T47D (cell line): ENCODE results near the gene KCNMA1.

Source experiments
- DNase-seq, 2 experiments: peaks; one replicate each; pipeline versions ENCODE4 v3.0.0 to v3.0.0-alpha.2; 2011 to 2012; ENCODE audit warnings: low read depth in 1 of 2, low spot score in 1 of 2
- JUND ChIP-seq: IDR thresholded peaks from 2 replicates; pipeline ENCODE4 v1.6.1; 2012; ENCODE audit warnings: low read depth
- in situ Hi-C: cut with HindIII; loops from 2 replicates; pipeline ENCODE4 v1.10.0; 2016; ENCODE audit warnings: low sequenced_read_pairs, low pct_unique_long_range_greater_than_20kb

Gene KCNMA1

DNA sequence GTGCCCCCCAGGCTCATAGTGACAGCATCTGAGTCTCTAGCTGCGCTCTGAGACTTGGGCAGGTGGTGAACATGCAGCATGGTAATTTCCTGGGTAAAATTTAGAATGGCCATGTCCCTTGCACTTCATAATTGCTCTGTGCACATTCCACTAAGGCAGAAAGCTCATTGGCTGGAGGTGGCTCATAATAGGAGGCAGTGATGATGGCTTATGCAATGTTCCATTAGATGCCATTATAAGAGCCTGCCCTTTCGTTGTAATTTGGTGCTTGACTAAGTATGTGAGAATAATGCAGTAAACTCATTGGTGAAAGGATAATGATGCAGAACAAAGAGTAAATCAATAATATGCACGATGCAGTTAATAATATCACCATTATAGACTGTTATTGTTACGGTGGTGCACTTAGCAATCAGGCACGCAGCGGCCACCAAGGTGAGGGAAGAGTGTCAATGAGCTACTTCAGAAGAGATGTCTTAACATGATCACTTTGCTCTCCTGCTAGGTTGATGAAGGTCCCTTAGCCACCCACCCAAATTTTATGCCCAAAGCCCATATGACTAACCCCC is 545.9 kb downstream of the KCNMA1 start:
- no peak for TF ChIP-seq JUND
- in situ Hi-C loops, result no loop called here
- DNase-seq, result no peak

DNA sequence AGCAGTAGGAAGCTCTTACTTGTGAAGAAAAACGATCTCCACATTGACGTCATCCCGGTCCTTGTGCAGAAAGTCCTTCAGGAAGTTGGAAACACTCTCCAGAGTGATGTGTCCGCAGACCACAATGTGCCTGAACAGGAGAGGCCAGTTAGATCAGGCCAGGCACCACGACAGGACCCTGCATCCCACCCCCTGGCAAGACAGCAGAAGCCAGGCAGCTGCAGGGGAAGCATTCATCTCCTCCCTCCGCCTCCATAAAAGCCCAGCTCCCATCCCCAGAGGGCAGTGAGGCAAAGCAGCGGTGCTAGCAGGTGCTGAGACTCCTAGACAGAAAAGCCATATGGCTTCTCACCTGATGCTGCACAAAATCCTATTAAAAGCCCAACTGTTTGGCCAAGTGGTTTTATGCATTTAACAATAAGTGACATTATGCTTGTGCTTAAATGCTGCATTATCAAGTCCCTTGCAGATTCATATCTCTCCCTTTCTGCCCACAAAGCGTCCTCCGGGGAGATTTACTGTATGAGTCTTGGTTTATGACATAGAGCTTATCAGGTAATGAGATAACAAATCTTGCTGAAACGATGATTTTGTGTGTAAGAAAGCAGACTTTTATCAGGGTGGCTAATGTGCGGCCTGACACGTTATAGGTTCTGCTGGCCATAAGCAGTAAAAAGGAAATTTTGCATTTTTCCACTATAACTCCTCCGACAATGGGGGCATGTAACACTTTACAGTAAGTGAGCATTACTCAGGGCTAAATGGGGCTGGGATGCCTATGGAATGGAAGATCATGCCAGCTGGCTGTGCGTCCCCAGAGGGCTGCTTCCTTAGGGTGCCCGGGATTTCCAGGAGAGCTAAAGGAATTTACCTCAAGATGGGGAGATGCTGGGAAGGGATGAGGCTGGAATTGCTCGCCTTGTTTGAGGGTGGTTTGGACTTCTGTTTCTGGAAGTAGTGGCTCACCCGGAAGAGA is 546.9 kb downstream of the KCNMA1 start:
- DNase-seq, result no peak
- no peak for TF ChIP-seq JUND
- in situ Hi-C loops, result no loop called here

DNA sequence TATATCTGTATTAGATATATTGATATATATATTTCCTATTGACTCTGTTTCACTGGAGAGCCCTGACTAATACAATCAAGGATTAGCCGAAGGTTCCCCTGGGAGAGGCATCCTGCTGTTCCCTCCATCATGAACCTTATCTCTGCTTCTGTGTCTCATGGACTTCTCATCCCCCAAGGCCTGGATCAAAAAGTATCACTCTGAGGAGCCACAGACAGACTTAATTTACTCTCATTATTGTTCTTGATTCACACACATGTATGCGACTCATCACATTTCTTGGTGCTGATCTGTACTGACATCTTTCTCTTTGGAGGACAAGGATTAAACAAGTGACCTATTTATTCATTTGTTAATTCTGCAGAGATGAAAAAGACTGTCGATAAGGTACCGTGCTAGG is 550.2 kb downstream of the KCNMA1 start:
- DNase-seq, result no peak

GRCh38 chr10:77086081-77086480 is 551.5 kb downstream of the KCNMA1 start:
- in situ Hi-C loops, result no loop called here
- no peak for TF ChIP-seq JUND
- peak; percentile 18 to 26 for DNase-seq

More for the DNA sequence above, 550.2 kb downstream of the KCNMA1 start:
- in situ Hi-C loops, result no loop called here
- TF ChIP-seq JUND, result no peak

GRCh38 chr10:77085344-77085743 is 552.3 kb downstream of the KCNMA1 start:
- in situ Hi-C loops, result no loop called here

GRCh38 chr10:77084431-77085144 is 553.0 kb downstream of the KCNMA1 start:
- DNase-seq, result no peak
- in situ Hi-C loops, result no loop called here
- TF ChIP-seq JUND, result no peak

More at GRCh38 chr10:77085344-77085743, 552.3 kb downstream of the KCNMA1 start:
- TF ChIP-seq JUND, result no peak
- DNase-seq, result no peak

GRCh38 chr10:77082601-77083252 is 554.9 kb downstream of the KCNMA1 start:
- peak in 1 of 2 experiments; percentile 39 for DNase-seq
- in situ Hi-C loops, result no loop called here
- TF ChIP-seq JUND, result no peak

- TF ChIP-seq JUND, result no peak
- in situ Hi-C loops, result no loop called here
- no peak for DNase-seq
Measured at GRCh38 chr10:77081481-77081891, 556.1 kb downstream of the KCNMA1 start.

GRCh38 chr10:77080361-77081027 is 557.1 kb downstream of the KCNMA1 start:
- no peak for TF ChIP-seq JUND
- DNase-seq, result no peak
- in situ Hi-C loops, result no loop called here

- in situ Hi-C loops, result no loop called here
- DNase-seq, result no peak
- TF ChIP-seq JUND, result no peak
Measured at GRCh38 chr10:77079592-77080300, 557.9 kb downstream of the KCNMA1 start.

DNA sequence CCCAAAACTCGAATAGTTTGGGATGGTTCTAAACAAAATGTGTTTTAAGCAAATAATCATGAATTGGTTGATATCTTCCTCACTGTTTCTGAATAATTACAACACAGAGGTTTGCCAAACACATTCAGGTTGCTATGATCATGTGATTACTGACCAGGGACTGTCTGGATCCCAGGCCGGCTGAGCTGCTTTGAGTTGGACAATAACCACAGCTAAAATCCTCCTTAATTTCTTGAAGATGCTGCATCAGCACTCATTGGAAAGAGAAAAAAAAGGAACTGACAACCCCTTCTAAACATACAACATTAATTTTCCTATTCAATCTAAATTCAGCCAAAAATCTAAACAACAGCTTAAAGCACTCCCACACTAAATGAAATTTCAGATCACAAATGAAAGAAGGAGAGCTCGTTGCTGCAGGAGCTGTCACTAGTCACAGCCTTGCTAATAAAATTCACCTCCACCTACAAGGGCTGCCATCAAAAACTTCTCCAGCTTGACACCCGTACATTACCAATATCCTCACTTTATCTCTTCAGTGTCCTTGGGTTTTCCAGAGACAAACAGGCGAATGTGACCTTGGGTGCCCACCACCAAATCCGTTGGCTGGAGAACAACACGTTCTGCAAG is 560.2 kb downstream of the KCNMA1 start:
- in situ Hi-C loops, result no loop called here
- no peak for DNase-seq
- no peak for TF ChIP-seq JUND
